Right hindlimb (tissue), 1 donor: ENCODE measurements around the gene LMAN2L.

ENCODE experiments used
- DNase-seq: peaks from one replicate; pipeline ENCODE4 v3.0.0-alpha.2; 2018

Gene LMAN2L

DNA sequence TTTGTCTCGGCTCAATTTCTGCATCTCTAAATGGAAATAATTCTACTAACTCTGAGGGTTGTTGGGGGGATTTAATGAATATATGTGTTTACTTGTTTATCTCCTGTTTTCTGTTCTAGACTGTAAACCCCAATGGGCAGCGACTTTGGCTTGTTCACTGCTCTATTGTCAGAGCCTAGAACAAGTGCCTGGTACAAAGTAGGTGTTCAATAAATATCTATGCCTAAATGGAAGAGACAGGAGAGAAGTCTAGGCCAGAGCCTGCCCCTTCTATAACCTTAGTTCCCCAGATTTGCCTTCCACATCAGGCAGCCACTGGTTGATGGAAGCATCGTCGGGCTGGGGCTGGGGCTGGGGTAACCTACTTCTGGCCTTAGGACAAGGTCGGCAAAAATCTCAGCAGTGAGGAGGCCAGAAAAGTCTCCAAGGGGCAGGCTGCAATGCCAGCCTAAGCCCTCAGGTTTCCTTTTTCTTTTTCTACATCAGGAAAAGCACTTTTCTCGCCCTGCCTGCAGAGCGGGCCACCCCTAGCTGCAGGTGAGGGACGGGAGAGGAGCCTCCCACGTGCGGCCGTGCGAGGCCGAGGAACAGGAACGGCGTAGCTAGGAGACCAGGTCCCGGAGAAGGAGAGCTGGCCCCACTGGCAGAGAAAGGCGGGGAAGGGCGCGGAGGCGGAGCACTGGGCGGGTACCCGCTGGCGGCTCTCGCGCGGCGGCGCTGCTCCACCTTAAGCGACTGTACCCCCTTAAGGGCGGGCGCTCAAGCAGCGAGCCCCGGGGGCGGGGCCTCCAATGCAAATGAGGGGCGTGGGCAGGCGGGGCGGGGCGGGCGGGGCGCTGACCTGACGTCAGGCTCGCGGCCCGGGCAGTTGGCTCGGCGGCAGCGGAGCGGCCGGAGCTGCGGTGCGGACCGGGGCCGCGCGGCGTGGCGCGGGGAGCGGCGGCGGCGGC, 20.4 kb upstream of the LMAN2L start, which contains the start of gene CNNM4:
Gene CNNM4 (plus strand): TSS at position 867 of the 950 bp plus-strand sequence. CDS start 98 bp downstream, outside the sequence.
- DNase-seq: peak; percentile 95

DNA sequence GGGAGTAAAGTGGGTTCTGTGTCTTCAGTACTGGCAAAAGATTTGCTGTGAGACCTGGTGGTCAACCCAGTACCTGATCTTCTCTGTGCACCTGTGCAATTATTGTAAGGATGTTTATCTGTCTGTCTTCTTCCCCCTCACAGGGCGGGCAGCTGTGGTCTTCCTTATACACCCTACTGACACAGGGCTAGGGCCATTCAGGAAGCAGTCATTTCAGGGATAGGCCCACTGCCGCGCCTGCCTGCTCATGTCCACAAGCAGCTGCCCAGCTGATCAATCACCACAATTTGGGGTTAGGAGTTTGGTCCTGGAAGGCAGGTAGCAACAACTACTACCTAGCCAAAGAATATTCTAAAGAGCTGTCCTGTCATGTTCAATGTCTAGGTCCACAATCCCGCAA, 19.7 kb upstream of the LMAN2L start:
- no peak for DNase-seq

DNA sequence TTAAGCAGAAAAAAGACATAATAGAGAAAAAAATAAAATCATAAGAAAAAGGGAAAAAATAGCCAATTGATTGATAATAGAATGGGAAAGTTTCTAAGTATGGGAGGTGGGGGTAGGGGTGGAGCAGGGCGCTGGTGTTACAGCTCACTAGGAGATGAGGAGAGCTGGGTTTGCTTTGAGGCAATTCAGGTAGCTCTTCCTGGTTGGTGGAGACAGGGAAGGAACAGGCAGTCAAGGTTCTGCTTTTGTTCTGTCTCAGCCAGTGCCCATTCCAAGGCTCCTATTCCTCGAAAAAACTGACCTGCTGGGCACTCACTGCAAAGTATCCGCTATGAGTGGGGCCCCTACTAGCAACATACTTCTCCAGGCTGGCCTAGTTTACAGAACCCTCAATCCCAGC, 19.1 kb upstream of the LMAN2L start:
- DNase-seq: no peak

GRCh38 chr2:96757477-96757860, 17.6 kb upstream of the LMAN2L start:
- DNase-seq: no peak

- DNase-seq: no peak
Observed at GRCh38 chr2:96756788-96757476, 17.1 kb upstream of the LMAN2L start.

DNA sequence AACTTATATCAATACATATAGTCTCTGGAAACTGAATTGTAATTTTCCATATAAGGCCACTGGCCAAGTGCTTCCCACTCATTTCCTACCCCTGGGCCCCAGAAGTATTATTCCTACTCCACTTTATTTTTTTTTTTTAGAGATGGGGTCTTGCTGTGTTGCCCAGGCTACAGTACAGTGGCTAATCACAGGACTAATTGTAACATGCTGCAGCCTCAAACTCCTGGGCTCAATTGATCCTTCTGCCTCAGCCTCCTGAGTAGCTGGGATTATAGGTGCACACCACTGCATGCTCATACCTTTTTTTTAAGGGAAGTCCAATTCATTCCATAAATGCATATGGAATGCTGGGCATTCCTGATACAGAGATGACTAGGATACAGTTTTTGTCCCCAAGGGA, 14.5 kb upstream of the LMAN2L start:
- DNase-seq: no peak

DNA sequence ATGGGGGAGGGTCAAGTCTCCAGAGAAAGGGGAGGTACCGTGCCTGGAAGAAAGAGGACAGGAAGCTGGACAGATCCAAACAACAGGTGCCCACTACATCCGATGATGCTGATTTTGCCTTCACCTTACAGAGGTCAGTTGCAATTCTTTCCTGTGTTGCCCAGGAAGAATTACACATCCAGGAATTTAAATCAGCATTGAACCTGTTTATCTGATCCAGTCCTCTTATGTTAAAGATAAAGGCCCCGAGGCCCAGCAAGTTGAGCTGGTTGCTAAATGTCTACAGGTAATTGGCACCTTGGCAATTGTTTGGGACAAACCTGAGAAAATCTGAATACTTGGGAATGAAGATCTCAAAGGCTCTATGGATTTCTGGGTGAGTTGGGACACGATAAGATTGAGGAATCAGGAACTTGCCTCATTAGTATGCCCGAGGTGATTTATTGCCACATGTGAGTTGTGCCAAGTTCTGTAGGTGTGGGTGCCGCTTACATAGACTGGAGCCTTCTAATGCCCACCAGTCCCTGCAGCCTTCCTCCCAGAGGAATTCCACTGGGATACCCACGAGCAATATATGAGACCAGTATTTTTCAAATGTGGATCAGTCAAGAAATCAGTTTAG, 13.9 kb upstream of the LMAN2L start:
- DNase-seq: no peak

GRCh38 chr2:96751800-96752199, 11.9 kb upstream of the LMAN2L start:
- DNase-seq: no peak

GRCh38 chr2:96747061-96747617, 7.3 kb upstream of the LMAN2L start:
- DNase-seq: no peak

- no peak for DNase-seq
Observed at GRCh38 chr2:96739076-96739632, 710 bp downstream of the LMAN2L start.

DNA sequence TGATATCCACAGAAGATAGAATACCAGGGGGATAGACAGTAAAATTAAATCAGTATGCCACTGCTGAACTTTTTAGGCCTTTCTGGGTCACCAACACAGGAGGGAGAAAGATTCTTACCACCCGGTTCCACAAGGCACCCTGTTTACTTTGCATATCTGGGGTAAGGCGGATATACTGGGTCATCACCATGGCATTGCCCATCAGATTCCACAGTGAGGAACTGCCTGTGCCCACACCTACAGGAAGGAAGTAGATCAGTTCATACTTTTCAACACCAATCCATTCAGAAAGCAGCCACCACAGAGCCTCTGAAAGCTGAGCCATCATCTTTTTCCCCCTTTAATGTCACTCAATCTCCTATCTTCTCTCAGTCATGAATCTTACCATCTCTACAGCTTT, 2.0 kb downstream of the LMAN2L start:
- no peak for DNase-seq

GRCh38 chr2:96737251-96737650, 2.6 kb downstream of the LMAN2L start:
- no peak for DNase-seq

- no peak for DNase-seq
Observed at GRCh38 chr2:96734880-96735583, 4.8 kb downstream of the LMAN2L start.

GRCh38 chr2:96733931-96734330, 5.9 kb downstream of the LMAN2L start:
- DNase-seq: no peak

DNA sequence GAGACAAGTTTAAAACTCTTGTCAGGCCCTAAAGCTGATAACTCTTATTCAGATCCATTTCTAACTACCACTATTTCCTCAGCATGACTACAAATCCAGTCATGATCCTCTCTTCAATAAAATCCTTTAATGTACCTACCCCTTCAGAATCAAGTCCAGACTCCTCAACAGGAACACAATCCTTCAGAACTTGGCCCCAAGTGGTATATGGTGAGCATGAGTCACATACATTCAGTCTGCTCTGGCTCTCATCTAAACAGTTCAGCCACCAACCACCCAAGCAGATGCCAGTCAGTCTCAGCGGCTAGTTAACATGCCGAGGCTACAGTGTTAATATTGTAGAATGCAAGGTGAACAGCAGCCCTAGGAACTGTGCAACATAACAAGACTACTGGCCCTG, 9.7 kb downstream of the LMAN2L start:
- DNase-seq: no peak

DNA sequence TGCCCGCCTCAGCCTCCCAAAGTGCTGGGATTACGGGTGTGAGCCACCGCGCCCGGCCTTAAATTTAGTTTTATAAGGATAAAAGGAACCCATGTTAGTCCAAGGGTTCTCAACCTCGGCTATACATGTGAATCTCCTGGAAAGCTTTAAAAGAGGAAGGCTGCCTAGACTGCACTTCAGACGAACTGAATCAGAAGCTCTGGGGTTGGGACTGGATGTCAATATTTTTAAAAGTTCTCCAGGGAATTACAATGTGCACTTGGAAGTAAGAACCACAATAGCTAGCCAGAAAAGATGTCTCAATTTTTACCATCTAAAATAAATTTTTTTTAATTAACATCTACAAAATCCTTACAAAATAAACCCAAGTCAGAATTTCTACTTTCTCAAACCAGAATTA, 10.1 kb downstream of the LMAN2L start:
- DNase-seq: no peak

GRCh38 chr2:96727431-96727830, 12.4 kb downstream of the LMAN2L start:
- DNase-seq: no peak

- no peak for DNase-seq
Observed at GRCh38 chr2:96726131-96726530, 13.7 kb downstream of the LMAN2L start.

DNA sequence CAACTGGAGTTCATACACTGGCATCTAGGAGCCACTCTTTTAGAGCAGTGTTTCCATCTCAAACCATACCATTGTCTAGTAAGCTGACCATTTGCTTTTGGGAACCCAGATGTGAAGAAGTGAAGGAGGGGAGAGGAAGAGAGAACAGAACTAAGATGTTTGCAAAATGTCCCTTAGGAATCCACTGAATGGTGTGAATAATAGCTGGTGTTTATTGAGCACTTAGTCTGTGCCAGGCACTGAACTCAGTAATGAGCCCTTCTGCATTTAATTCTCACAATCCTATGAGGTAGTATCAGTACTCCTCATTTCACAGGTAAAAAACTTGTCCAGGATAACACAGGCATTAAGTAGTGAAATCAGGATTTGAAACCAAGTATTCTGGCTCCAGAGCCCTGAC, 23.5 kb downstream of the LMAN2L start:
- no peak for DNase-seq

DNA sequence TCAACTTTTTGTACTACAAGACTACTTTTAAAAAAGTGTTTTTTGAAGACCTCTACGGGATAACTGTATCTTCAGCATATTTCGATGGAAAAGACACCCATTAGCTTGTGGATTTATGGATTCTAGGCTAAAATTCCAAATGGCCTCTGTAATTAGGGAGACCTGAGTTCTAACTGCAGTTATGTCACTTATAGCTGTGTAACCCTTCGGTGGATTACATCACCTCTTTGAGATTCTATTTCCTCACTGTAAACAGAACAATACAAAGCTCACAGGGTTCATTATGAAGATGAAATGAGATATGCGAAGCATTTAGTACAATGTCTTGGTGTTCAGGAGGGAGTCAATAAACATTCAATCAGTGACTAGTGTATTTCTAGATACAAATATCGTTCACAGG, 24.2 kb downstream of the LMAN2L start:
- no peak for DNase-seq

DNA sequence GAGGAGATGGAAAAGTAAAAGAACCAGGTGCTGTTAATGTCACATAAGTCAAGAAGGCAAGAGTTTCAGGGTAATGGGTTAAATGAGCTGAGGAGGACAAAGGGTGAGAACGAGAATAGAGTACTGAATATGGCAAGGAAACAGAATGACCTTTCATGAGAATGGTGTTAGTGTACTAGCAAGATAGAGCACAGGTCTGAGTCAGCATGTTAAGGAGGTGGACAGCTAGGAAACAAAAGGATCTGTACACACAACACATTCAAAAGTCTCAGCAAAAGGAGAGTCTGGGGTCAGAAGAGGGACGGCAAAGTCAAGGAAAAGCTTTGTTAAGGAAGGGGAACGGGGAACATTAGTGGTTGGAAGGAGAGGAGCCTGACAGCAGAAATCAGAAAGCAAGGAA, 28.9 kb downstream of the LMAN2L start:
- DNase-seq: no peak

DNA sequence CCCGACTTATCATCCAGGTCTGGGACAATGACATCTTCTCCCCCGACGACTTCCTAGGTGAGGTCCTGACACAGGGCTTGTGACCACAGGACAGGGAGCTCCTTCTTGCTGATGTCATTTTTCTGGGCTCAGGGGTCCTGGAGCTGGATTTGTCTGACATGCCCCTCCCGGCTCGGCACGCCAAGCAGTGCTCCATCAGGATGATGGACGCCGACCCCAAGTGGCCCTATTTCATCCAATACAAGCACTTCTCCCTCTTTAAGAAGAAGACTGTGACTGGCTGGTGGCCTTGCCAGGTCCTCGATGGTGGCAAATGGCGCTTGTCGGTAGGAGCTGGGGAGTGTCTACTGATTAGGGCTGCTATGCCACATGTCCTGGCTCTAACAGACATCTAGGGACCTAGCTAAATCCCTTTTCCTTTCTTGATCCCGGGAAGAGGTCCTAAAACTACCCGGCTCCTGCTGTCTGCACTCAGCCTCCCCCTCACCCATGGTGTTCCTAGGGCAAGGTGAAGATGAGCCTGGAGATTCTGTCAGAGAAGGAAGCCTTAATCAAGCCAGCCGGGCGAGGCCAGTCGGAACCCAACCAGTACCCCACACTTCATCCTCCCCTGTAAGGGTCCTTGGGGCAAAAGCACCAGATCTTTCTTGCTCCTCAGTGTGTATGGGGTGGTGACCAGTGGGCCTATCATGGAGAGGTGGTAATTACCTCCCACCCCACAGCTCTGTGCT, 36.7 kb downstream of the LMAN2L start:
- peak; percentile 2 for DNase-seq
